ENCODE results near the gene EIF5. TPM values are rescaled to one million over a fixed set of nuclear protein-coding genes. Genes with fewer than 3 reads are reported as not detected.

EIF5 gene
- total and polyA plus RNA-seq, 2 of the 8 experiments (the other 6 are each of a cell fraction or from before 2014, with no cell fraction given): 179 to 323 TPM

GRCh38 chr14:103333754-103334643 is at the start of gene EIF5 (continued):
- TF ChIP-seq POLR2A (IDR thresholded peaks at IDR 0.05; ENCODE audit: control extremely low read depth in 1 of 2, low read depth in 2 of 2, low read length in 2 of 2) (peak; percentile 98 to 100), CHD1 (IDR thresholded peaks at IDR 0.05; ENCODE audit: low read depth, low read length) (peak; percentile 28; the same call in 1 of the 2 replicates), SIX5 (IDR thresholded peaks at IDR 0.05; ENCODE audit: low read depth, low read length) (no peak), CREB1 (IDR thresholded peaks at IDR 0.05) (peak; percentile 88), PHF8 (conservative IDR thresholded peaks at IDR 0.05; ENCODE audit: low read depth, low read length) (peak; percentile 97), GABPA (IDR thresholded peaks at IDR 0.05; ENCODE audit: borderline replicate concordance, insufficient read depth, low read length) (0 out of 2 replicates have a peak, but pooled peaks have one; percentile 8), JUN (IDR thresholded peaks at IDR 0.05; ENCODE audit: low read depth, low read length) (no peak), SIRT6 (IDR thresholded peaks at IDR 0.05; ENCODE audit: low read length) (no peak), KDM4A (IDR thresholded peaks at IDR 0.05; ENCODE audit: low read depth, low read length, severe bottlenecking) (peak; percentile 85), BRCA1 (IDR thresholded peaks at IDR 0.05; ENCODE audit: low read depth, low read length) (peak; percentile 95), CBX5 (IDR thresholded peaks at IDR 0.05; ENCODE audit: low read depth, low read length) (no peak), BCL11A (IDR thresholded peaks at IDR 0.05; ENCODE audit: low read depth in 2 of 2, low read length in 2 of 2) (no peak), TAF1 (IDR thresholded peaks at IDR 0.05; ENCODE audit: low read depth, low read length) (peak; percentile 100), TAF7 (optimal IDR thresholded peaks at IDR 0.05; ENCODE audit: borderline replicate concordance, low read depth, low read length) (peak; percentile 96), RNF2 (IDR thresholded peaks at IDR 0.05; ENCODE audit: borderline replicate concordance, low read depth, low read length, missing control alignments, poor library complexity, severe bottlenecking) (no peak), ZNF274 (IDR thresholded peaks at IDR 0.05; ENCODE audit: borderline replicate concordance, extremely low read depth, low read length) (no peak), RAD21 (IDR thresholded peaks at IDR 0.05 in 1 of 2, conservative IDR thresholded peaks at IDR 0.05 in 1 of 2; ENCODE audit: low read depth in 2 of 2, low read length in 2 of 2) (no peak; a peak in 1 of 4 replicates), YY1 (IDR thresholded peaks at IDR 0.05; ENCODE audit: low read depth, low read length) (peak; percentile 95), POLR2AphosphoS5 (IDR thresholded peaks at IDR 0.05; ENCODE audit: low read depth, low read length) (peak; percentile 96), SP2 (IDR thresholded peaks at IDR 0.05; ENCODE audit: low read length) (peak; percentile 84), CHD2 (IDR thresholded peaks at IDR 0.05; ENCODE audit: low read length) (peak; percentile 99), SP1 (IDR thresholded peaks at IDR 0.05; ENCODE audit: low read depth, low read length) (peak; percentile 98), ASH2L (IDR thresholded peaks at IDR 0.05; ENCODE audit: low read length) (peak; percentile 71), HDAC2 (IDR thresholded peaks at IDR 0.05; ENCODE audit: borderline replicate concordance in 1 of 2, low read depth in 2 of 2, low read length in 2 of 2) (0 out of 4 replicates have a peak, but pooled peaks of 1 of the 2 experiments have one; percentile 12), SP4 (IDR thresholded peaks at IDR 0.05; ENCODE audit: low read length) (peak; percentile 93)
